Stimulated activated CD4-positive, alpha-beta T cell treated with anti-CD3 and anti-CD28 coated beads, Interleukin-12 subunit alpha, Interleukin-12 subunit beta, amount 100 ng/mL, for 48 hours (primary cell): ENCODE results near the gene MYRF.

Experiments
- DNase-seq, 3 donors: peaks; one replicate each; pipeline ENCODE4 v3.0.0-alpha.2; 2020; ENCODE audit warnings: low read depth in 2 of 3, low spot score in 1 of 3

Gene MYRF

DNA sequence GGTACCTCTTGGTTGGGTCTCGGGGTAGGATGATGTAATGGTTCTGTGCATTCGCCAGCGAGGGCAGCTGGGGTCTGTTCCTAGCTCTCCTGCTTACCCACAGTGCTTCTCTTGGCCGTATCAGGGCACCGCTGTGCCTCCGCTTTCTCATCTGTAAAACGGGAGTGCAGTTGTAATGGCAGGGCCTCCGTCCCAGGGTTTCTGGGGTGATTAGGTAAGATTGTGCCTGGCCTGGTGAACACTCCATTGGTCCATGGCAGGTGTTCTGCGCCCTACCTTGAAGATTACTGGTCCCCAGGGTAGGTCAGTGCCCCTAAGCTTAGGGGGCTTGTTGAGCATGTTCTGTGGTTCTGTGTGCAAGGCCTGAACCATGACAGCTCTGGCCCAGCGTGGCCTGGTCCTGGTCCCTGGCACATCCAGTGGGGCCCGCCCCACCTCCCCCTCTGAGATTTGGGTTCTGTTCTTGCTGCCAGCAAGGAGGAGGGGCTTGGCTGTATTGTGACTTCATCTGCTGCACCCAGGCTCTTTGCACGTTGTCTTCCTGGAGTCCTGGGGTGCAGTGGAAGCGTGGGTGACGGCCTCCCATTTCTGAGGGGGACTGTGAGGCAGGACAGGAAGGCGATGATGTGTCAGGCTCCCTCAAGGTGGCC is 4.9 kb downstream of the MYRF start:
- no peak for DNase-seq

DNA sequence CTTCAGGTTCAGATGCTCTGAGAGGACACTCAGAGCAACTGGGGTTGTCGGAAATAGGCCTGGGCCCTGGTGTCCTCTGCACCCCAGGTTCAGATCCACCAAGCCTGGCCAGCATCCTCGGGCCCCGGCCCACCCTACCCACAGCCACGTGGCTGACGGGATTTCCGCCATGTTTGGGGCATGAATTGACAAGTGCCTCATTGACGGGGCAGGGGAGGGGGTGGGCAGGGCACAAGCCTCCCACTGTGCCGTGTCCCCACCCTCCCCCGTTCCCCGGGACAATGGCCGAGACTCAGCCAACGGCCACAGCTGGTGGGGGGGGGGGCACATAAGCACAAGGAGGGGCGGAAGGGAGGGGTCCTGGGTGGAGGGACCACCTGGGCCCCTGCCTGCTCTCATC is 8.5 kb downstream of the MYRF start:
- no peak for DNase-seq

DNA sequence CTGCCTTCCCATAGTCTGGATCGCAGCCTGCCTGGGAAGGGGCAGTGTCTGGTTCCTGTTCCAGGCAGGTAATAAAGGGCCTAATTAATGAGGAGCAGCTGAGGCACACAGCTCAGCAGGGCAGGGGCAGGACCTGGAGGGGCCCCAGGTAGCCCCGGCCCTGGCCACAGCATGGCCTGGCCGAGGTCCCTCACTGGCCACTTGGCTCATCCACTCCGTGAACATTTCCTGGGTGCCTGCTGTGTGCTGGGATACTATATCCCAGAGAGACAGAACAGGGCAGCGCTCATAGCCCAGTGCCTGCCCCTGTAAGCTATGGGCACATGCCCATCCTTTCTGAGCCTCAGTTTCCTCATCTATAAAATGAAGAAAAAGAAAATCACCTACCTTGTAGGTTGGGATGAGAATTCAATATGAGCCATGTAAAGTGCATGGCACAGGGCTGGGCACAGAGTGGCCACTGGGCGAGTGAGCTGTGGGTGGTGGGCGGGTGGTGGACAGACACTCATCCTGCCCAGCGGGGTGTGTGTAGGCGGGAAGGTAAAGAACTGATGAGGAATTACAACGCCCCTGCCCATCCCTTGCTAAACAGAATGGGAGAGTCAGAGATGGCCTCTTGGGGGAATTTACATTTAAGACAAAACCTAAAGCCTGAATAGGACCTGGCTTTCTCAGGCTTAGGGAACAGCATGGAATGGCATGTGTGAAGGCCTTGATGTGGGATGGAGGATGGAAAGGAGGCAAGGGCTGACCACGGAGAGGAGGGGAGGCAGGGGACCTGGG is 9.2 kb downstream of the MYRF start:
- DNase-seq: no peak

DNA sequence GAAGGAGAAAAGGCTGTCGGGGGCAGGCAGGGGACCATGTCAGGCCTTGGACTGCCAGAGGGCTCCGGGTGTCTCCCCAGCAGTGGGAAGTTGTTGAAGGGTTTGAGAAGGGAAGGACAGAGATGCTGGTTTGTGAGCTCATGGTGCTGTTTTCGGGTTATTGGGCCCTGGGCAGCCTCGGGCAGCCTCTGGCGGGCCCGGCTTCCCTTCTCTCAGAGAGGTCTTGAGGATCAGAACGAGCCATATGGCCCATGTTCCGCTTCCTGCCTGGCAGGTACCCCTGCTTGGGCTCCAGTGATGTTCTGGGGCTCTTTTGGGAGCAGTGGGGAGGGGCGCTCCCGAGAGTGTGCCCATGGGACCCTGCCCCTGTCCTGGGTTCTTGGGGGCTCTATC is 9.8 kb downstream of the MYRF start:
- DNase-seq: no peak

DNA sequence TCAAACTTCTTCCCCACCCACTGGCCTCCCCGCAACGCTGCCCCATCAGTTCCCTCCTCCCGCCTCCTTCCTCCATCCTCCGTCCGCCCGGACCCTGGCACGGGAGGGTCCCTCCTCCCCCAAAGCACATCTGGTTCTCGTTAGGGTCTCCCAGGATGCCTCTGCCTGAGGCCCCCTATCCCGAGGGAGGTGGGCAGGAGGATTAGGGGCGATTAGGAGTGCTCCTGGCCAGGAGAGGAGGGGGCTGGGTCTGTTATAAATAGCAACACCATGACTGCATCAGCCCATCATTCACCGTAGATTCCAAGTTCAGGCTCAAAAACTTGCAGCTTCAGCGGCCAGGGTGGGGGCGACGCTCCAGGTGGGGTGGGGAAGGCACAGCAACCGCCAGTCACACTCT is 10.4 kb downstream of the MYRF start:
- no peak for DNase-seq

DNA sequence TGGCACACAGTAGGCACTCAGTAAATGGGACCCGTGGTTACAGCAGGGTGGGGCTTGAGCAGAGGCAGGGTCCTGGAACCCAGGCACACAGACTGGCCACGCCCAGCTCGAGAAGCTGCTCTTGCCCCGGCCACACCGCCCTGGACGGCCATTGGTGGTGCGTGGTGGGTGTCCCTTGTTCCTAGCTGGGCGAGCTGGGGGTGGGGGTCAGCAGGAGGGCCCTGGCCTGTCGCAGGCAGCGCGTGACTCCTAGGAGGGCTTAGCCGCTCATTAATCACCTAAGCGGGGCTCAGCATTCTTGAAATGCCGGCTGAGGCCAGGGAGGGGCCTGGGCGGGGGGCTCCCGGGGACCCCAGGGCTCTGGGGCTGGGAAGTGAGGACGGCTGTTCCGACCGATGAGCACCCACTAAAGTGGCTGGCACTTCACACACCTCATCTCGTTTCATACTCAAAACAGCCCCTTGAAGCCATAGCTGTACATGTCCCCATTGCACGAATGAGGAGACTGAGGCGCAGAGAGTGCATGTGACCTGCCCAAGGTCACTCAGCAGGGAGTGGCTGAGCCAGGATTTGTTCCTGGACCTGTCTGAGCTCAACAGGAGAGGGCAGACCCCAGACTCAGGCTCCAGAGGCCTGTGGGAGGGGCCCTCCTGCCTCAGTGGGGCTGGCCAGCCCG is 11.6 kb downstream of the MYRF start:
- DNase-seq: no peak

DNA sequence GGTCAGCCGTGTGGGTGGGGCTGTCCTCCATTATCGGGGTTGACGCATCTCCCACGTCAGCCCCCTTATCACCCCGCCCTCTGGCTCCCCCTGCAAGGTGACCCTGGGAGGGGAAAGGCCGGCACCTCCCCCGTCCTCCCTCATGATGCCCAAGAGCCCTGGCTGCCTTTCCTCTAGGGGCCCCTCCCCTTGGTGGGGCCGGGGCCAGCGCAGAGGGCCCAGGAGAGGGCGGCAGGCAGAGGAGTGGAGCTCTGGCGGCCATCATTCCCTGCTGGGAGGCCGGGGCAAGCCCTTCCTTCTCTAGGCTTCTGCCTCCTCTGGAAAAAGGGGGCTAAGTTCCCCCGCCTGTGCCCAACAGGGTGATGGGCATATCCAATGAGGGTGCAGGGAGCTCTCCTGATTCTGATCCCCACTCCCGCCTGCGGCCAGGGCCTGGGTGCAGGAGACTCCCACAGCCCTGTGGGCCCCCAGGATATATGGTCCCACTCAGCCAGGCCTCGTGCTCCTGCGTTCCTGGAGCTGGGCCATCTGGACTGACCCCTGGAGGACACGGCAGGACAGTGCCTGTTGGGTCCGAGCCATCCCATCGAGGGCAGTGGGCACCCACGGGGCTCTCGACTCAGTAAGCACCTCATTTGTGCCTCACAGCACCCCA is 12.3 kb downstream of the MYRF start:
- DNase-seq: no peak

DNA sequence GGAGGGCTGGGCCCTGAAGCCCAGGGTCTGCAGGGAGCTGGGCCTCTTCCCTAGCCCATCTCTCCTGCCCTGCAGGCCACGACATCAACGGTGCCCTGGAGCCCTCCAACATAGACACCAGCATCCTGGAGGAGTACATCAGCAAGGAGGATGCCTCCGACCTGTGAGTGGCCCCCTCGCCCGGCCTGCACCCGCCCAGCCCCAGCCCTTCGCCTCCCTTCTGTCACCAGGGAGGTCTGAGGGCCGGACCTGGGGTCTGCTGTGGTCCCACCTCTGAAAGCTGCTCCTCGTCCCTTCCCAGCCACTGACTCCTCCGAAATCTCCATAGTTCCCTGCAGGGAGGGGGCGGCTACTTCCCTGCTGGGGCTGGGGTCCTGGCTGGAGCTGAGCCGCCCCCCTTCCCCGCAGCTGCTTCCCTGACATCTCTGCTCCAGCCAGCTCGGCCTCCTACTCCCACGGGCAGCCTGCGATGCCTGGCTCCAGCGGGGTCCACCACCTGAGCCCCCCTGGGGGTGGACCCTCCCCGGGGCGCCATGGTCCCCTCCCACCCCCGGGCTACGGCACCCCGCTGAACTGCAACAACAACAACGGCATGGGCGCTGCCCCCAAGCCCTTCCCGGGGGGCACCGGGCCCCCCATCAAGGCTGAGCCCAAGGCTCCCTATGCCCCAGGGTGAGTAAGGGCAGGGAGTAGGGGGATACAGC is 13.3 kb downstream of the MYRF start:
- DNase-seq: no peak

DNA sequence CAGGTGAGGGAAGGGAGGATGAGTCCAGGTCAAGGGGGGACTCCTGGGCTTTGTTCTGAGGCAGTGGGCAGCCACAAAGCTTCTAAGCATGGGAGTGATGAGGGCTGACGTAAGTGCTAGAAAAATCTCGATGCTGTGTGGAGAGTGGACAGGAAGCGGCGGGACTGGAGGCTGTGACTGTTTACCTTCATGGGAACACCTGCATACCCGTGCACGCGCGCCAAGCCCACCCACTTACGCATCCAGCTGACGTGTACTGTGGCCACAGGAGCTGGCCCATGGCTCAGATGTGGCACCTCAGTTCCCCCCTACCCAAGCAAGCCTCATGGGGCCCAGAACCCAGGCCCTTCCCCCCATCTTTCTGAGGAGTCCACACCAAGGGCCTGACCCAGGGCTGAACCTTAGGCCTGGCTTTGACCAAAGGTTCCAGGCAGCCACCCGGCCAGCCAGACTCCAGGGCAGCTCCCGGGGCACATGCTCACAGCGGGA is 14.0 kb downstream of the MYRF start:
- DNase-seq: no peak

DNA sequence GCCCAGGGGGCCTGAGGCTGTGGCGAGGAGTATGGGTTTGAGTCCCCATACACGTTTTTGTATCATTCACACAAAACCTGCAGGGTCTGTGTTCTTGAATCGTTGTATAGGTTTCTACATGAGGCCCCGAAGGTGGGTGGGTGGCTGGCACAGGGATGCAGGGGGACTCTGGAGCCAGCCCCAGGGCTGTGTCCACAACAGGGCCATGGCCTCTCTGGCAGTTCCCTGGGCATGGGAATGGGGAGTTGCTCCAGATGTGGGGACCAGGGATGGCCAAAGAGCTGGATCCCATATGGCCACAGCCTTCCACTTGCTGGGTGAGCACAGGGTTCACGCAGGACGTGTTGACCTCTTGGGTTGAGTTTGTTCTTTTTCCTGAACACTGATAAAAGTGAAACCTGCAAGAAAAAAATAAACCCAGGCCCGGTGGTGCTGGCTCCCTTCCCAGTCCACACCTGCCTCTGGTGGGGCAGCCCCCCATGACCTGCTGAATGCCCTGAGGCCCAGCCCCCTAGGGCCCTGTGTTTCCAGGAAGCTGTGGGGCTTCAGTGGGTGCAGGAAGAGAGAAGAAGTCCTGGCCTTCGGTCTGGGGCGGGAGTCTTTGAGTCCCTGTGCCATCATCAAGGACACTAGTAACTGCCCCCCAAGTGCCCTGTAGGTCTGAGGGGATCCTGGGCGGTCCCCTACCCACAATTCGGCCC is 16.1 kb downstream of the MYRF start:
- DNase-seq: no peak

DNA sequence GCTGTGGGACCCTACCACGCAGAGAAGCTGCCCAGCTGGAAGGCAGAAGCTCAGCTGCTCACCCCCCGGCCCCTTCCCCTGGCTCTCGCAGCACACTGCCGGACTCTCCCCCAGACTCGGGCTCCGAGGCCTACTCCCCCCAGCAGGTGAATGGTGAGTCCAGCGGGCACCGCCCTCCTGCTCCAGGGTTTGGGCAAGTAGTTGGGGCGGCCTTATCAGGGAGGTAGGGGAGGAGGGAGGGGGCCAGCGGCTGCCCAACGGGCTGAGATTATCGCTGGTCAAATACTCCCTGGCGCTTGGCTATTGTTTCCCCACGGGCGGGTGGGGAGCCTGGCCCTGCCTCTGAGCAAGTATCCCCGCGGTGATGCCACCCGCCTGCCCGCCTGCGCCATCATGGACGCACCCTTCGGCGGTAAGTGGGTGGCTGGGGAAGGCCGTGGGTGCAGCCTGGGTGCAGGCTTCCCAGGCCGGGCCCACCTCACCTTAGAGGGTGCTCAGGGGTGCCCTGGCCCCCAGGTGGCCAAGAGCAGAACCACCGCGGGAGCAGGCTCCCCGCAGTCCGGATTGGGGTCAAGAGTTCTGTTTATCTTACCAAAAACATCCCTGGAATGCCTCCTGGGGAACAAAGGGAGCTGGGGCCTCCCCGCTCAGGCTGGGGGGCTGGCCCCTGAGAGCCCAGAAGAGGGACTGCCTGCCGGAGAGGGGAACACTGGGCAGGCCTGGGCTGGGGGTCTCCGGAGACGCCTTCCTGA is 16.9 kb downstream of the MYRF start:
- DNase-seq: no peak

DNA sequence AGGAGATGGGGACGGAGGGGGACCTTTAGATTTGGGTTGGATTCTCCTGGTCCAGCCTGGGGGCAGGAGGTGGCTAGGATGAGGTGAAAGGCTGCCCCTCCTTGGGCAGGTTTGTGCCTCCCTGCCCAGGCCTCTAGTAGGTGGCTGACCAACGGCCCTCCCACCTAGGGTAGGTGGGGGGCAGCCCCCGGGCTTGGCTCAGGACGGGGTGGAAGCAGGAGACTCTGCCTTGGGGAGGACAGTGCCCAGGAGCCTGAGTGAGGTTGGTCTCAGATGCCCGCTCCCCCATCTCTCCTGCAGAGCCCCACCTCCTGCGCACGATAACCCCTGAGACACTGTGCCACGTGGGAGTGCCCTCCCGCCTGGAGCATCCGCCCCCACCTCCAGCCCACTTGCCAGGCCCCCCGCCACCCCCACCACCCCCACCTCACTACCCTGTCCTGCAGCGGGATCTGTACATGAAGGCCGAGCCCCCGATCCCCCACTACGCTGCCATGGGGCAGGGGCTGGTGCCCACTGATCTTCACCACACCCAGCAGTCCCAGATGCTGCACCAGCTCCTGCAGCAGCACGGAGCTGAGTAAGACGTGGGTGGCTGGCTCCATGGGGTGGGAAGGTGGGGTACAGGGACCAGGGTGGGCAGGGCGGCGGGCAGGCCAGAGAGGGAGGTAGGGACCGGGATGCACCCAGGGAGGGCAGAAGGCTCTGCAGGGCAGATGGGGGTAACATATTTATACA is 17.7 kb downstream of the MYRF start:
- no peak for DNase-seq

DNA sequence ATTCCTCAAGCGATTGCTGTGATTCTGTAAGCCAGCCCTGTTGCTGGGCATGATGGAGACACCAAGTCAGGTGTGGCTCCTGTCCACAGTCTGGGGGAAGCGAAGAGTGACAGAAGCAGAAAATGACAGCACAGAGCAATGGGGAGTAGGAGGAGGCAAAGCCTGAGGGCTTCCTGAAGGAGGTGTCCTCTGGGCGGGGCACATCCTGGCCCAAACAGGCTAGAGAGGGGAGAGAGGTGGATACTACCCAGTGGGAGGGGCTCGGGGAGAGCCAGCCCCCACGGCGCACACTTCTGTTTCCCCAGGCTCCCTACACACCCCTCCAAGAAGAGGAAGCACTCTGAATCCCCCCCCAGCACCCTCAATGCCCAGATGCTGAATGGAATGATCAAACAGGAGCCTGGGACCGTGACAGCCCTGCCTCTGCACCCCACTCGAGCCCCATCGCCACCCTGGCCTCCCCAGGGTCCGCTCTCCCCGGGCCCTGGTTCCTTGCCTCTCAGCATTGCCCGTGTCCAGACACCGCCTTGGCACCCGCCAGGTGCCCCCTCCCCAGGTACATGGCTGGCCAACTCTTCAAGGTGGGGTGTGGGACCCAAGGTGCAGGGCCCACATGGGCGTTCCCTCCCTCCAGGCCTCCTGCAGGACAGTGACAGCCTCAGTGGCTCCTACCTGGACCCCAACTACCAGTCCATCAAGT is 18.9 kb downstream of the MYRF start:
- DNase-seq: no peak

DNA sequence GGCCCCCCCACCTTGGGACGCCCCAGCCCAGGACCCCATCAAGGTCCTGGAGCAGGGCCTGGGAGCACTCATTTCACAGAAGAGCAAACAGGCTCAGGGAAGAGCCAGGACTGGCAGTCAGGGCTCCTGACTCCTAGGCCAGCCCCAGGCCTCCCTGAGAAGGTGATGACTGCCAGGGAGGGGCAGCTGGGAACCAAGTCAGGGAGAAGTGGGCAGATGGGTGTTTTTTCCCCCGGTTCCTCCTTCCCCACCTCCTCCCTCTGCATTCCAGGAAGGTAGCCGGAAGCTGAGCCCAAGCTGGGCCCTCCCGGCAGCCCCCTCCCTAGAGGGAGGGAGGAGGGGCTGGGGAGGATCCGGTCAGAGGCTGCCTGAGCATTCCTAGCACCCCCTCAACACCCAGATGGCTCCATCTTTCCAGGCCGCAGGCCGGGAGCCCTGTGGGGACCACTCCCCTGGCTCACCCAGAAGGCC is 19.6 kb downstream of the MYRF start:
- no peak for DNase-seq

DNA sequence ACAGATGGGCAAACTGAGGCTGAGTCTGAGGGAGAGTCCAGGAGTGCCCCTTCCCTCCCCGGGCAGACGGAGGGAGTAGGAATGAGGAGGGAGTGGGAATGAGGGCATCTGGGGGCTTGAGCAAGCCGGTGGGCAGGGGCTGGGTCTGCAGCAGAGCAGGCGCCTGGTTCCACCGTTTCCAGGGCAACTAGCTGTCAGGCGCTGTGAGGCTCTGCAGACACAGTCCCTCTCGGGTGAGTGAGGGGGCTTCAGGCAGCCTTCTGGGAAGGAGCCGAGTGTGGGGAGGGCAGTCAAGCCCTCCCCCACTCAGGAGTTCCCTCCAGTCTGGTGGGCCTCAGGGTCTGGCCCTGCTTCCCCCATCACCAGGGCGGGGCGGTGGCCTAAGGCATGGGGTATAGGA is 20.9 kb downstream of the MYRF start:
- DNase-seq: no peak

DNA sequence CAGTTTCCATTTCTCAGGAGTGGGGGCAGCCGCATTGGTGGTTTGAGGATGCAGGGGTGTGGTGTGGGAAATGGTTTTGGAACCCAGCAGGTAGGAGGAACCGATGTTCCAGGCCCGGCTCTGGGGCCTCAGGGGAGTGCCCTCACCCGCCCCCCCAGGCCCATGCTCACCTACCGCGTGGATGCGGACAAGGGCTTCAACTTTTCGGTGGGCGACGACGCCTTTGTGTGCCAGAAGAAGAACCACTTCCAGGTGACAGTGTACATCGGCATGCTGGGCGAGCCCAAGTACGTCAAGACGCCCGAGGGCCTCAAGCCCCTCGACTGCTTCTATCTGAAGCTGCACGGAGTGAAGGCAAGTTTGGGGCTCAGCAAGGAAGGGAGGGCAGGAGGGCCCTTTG is 21.4 kb downstream of the MYRF start:
- no peak for DNase-seq

DNA sequence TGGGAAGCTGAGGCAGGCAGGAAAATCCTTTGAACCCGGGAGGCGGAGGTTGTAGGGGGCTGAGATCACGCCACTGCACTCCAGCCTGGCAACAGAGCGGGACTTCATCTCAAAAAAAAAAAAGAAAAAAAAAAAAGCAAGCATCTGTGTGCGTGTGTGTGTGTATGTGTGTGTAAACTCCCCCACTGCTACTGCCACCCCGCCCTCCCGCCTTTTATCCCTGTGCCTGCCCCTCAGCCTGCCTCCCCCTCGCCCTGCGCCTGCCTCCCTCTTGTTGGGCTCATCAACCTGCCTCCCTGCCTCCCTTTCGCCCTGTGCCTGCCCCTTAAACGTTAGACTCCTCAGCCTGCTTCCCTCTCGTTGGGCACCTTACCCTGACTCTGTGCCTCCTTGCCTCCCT is 22.0 kb downstream of the MYRF start:
- no peak for DNase-seq

DNA sequence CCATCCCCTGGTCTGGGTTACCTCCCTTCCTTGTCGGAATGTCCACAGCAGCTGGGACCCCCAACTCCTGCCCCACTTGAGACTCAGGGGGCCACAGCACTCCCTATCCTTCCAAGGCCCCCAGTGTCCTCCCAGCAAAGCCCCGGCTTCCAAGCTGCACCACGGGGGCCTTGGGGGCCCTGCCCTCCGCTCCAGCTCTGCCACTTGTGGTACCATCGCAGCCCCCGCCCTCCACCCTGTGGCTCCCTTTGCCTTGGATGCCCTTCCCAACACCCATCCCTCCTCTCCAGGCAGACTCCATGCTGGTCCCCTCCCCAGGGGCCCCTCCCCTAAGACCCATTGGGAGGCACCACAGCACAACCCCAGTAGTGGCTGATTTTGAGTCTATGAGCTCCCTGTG is 22.7 kb downstream of the MYRF start:
- DNase-seq: no peak
